GM19328 (cell line): Measurements from ENCODE around the gene OR7C1.
"Not testable (repeated sequence)": the region's sequence is repeated elsewhere in the genome, so short reads cannot be mapped to it uniquely, and the experiment has no call there.

Source experiments
- ATAC-seq: cut with Tn5 transposase; IDR thresholded peaks from one replicate; pipeline ENCODE4 v1.9.1; 2021; ENCODE audit warnings: mild to moderate bottlenecking, moderate library complexity; ENCODE audit not compliant: unreplicated experiment

The OR7C1 gene

GRCh38 chr19:14768001-14768400 is 67.0 kb downstream of the OR7C1 start:
- ATAC-seq = no peak

DNA sequence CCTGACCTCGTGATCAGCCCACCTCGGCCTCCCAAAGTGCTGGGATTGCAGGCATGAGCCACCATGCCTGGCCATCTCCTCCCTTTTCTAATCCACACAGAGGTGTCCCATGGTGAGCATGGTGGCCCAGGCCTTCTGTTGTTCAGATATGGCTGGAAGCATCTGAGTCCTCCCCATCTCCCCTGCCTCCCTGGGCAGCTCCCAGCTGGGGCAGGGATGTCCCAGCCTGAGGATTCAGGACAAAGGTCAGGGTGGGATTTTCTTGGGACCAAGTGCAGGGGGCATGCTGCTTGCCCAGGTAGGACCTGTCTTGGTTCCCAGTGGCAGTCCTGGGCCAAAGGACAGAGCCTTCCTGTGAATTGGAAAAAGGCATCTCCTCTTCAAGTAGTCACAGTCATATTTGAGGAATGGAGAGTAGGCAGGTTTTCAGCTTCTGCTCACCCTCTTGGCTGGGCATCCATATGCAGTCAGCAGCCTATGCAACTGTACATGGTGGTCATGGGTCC is 67.5 kb downstream of the OR7C1 start:
- ATAC-seq = no peak

DNA sequence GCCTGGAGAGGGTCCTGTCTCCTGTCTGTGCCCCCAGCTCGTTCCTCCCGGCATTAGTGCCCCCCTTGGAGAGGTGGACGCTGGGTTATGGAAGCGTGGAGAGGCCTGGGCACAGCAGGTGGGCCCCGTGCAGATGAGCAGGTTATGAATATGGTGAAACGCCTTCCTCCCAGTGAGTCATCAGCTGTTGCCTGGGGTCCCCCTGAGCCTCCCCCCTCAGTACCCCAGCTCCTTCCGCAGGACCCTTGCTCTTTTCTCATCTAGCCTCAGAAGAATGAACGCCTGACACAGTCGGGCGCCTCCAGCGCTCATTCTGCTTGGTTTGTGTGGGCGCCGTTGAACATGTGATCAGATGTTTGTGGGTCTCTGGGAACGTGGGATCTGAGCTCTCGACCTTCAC is 69.1 kb downstream of the OR7C1 start:
- ATAC-seq = not testable (repeated sequence)

DNA sequence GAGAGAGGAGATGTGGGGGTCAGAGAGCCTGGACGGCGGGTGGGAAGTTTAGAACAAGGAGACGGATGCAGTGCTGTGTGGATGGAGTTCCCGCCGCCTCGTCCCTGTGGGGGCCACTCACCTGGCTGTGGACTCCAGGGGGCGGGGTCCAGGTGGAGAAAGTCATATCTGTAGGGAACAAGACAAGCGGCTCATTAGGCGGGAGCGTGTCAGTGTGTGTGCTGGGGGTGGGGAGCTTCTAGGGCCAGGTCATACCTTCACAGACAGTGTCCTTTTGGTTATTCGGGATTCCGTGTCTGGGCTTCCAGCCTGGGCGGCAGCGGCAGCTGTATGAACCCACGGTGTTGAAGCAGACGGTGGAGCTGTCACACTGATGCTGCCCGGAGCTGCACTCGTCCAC is 69.6 kb downstream of the OR7C1 start:
- ATAC-seq = not testable (repeated sequence)

- no peak for ATAC-seq
Measured at GRCh38 chr19:14764401-14764800, 70.6 kb downstream of the OR7C1 start.

DNA sequence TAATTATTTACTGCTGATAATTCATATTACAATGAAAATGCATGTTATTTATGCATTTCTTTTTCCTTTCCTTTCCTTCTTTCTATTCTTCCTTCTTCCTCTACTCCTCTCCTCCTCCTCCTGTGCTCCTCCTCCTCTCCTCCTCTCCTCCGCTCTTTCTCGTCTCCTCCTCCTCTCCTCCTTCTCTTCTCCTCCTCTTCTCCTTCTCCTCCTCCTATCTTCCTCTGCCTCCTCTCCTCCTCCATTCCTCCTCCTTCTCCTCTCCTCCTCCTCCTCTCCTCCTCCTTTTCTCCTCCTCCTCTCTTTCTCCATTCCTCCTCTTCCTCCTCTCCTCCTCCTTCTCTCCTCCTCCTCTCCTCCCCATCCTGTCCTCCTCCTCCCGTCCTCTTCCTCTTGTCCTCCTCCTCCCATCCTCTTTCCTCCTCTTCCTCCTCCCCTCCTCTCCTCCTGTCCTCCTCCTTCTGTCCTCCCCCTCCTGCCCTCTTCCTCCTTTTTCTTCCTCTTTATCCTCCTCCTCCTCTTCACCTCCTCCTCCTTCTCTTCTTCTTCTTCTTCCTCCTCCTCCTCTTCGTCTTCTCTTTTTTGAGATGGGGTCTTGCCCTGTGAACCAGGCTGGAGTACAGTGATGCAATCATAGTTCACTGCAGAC is 71.4 kb downstream of the OR7C1 start:
- ATAC-seq = no peak

DNA sequence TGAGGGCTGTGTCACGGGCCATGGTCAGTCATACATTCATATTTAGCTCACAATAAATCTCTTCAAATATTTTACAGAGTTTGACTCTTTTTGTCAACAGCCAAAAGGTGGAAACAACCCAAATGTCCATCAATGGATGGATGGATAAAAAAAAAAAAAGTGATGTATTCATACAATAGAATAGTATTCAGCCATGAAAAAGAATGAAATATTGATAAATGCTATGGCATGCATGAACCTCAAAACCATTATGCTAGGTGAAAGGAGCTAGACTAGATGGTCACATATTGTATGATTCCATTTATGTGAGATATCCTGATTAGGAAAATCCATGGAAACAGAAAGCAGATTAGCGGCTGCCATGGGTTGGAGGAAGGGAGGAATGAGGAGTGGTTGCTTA is 72.9 kb downstream of the OR7C1 start:
- no peak for ATAC-seq

- ATAC-seq = no peak
Measured at GRCh38 chr19:14761607-14762006, 73.4 kb downstream of the OR7C1 start.

- no peak for ATAC-seq
Measured at GRCh38 chr19:14758816-14759215, 76.2 kb downstream of the OR7C1 start.

DNA sequence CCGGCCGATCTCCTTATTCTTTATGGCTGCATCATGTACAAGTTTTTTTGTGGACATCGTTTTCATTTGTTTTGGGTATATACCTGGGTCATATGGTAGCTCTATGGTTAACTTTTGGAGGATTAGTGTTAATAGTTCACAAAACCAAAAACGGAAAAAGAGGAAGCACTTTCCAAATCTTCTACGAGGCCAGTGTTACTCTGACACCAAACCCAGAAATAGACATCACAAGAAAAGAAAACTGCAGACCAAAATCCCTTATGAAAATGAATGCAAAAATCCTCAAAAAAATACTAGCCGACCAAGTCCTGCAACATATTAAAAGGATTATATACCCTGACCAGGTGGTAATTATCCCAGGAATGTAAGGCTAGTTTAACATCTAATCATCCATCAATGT is 86.4 kb downstream of the OR7C1 start:
- ATAC-seq = no peak
